GM12873 (cell line): ENCODE results near the gene HSDL1.

Source experiments
- TF ChIP-seq, protein P1 (sequence below): IDR thresholded peaks from 2 replicates; pipeline ENCODE4 v1.5.1; 2012; ENCODE audit warnings: low read depth, mild to moderate bottlenecking, moderate library complexity, low read length, control low read depth; ENCODE audit not compliant: insufficient read depth; ENCODE audit errors: missing control alignments

Gene HSDL1

DNA sequence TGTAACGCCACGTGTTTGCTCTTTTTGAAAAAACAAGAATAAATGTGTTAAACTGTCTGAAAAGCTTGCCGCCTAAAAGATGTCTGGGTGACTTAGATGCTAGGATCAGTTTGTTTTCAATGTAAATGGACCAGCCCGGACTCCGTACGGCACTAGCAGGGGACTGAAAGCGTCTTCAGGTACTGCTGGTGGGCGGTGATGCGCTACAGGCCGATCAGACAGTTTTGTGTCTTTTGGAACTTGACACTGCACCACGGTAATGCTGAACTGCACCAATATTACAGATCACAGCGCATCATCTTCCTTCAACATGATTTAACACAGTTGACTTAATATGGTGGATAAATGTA lies 27.5 kb downstream of the HSDL1 start:
- TF ChIP-seq, protein P1, sequence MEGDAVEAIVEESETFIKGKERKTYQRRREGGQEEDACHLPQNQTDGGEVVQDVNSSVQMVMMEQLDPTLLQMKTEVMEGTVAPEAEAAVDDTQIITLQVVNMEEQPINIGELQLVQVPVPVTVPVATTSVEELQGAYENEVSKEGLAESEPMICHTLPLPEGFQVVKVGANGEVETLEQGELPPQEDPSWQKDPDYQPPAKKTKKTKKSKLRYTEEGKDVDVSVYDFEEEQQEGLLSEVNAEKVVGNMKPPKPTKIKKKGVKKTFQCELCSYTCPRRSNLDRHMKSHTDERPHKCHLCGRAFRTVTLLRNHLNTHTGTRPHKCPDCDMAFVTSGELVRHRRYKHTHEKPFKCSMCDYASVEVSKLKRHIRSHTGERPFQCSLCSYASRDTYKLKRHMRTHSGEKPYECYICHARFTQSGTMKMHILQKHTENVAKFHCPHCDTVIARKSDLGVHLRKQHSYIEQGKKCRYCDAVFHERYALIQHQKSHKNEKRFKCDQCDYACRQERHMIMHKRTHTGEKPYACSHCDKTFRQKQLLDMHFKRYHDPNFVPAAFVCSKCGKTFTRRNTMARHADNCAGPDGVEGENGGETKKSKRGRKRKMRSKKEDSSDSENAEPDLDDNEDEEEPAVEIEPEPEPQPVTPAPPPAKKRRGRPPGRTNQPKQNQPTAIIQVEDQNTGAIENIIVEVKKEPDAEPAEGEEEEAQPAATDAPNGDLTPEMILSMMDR: no peak

DNA sequence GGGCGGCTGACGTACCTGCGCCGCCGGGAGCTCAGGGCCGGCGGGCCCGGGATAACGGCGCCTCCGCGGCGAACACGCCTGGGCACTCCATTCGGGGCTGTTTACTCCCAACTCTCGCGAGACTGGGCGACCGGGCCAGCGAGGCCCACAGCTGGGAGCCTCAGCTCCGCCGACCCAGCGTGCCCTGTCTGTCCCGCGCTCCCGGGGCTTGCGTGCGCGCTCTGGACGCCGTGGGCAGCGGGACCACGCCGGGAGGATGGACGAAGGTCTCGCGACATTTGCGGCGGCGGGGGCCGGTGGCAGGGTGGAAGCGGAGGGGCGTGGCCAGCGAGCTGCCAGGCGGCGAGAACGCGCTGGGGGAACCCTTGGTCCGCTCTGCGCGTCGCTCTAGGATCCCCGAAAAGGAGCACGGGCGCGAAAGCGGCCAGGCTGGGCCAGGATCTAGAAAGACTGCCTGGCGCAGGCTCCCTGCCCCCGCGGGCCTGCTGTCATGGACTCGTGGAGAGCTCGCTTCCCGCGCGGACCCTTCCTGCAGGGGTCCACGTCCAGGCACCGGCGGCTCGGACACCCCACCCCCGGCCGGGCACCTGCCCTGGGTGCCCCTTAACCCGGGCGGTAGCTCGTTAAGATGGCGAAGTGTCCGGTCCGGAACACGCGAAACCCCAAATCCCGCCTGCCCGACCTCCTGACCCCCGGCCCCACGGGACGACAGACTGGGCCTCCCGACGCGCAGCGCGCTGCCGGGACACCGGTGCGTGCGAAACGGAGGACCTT lies 28.1 kb downstream of the HSDL1 start, which contains the start of gene MBTPS1:
Gene MBTPS1 (minus strand): TSS at position 223 of the 774 bp plus-strand sequence. CDS start 15,159 bp downstream, outside the sequence.
- TF ChIP-seq, protein P1: no peak

DNA sequence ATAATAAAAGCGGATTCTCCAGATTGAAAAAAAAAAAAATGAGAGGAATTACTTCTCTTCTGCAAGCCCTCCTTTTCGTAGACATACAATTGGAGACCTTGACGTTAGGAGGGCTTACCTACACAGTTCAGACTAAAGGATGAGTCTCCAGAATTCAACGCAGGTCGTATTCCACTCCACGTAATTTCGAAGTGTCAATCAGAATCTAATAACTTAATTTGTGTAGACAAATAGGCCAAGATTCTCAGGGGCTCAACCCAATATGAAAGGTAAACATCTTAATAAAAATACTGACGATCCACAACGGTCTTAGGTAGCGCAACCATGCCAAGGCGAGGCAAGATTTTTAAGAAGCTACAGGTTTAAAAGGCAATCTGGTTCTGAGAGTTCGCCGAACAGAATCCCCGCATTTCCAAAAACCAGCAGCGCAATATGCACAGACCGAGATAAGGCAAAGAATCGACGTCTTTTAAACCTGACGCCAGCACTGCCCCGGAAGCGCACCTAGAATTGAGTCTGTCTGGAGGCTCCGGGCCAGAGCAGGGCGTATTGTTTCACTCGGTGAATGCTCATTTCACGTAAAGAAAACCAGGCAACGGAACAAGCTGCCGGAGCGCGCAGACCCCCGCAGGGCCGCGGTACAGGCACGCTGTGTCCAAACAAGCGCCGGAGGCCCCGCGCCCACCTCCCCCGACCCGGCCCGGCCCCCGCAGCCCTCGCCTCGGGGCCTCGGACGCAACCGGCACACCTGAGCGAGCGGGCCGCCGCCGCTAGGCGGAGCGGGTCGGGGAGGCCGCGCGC lies 28.9 kb downstream of the HSDL1 start:
- TF ChIP-seq, protein P1: peak; percentile 43

DNA sequence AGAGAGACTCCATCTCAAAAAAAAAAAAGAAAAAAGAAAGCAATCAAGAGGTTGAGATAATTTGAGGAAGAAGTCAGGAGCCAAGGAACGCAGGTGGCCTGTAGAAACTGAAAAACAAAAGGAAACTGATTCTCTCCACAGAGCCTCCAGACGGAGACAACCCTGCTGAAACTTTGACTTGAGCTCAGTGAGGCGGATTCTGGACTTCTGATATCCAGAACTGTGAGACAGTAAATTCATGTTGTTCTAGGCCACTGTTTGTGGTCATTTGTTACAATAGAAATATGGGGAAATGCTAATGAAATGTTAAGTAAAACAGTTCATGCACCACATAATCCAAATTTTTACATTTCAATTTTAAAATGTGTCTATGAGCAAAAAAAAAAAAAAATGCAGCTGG lies 33.5 kb downstream of the HSDL1 start:
- TF ChIP-seq, protein P1: no peak

DNA sequence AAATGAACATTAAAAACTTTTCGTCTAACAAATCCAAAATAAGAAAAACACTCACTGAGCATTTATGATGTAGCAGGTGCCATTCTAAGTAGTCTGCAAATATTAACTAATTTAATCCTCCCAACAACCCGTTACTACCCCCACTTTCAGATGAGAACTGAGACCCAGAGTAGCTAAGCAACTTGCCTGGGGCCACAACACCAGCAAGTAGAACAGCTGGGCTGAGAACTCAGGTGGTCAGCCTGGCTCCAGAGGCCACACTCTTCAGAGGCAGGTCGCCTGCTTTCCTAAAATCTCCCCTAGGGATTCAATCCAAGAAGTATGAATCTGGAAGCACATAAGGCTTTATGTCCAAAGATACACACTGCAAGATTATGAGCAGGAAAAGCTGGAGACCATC lies 34.5 kb downstream of the HSDL1 start:
- TF ChIP-seq, protein P1: no peak

DNA sequence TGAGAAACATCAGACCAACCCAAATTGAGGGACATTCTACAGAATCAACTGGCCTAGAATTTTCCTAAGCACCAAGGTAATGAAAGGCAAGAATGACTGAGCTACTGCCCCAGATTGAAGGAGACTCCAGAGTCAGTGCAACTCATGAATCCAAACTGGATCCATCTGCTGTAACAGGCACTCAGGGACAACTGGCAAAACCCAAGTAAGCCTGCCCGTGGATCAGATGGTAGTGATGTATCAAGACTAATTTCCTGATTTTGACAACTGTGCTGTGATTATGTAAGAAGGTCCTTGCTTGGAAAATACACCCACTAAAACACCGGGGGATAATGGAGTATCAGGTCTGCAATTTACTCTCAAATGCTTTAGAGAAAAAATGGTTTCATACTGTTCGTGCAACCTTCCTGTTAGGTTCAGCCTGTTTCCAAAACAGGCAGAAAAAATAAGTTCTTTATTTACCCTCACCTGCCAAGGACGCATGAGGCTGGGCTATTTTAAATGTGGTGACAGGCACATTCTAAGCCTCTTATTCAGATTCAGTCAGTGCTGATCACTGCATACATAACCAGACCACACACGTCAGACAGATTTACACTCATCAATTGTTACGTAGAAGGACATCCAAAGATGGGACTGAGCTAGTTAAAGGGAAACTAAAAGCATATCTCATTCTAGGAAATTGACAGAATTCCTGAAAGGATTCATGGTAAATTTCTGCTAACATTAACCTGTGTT lies 35.2 kb downstream of the HSDL1 start:
- TF ChIP-seq, protein P1: no peak

DNA sequence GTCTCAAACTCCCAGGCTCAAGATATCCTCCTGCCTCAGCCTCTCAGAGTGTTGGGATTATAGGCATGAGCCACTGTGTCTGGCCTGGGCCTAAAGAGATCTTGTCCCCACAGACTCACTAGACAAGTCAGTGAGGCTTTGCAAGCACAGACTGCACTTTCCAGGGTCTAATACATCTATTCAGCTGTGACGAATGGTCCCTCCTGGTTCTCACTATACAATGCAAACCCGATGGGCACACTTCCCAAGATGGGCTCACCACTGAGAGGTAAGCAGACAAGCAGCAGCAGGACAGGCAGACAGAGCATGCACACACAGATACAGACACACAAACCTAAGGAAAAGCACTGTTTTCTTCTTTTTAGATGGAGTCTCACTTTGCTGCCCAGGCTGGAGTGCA lies 37.1 kb downstream of the HSDL1 start:
- TF ChIP-seq, protein P1: no peak
